Activated T-cell treated with anti-CD3 and anti-CD28 coated beads, Interleukin-2, amount 50 U/mL, for 72 hours (primary cell): ENCODE data around the gene DMAC2. TPM values are rescaled to one million over a fixed set of nuclear protein-coding genes. Genes with fewer than 3 reads are reported as not detected.
"Not testable (repeated sequence)": the region's sequence is repeated elsewhere in the genome, so short reads cannot be mapped to it uniquely, and the experiment has no call there.

ENCODE experiments used
- ATAC-seq, 2 donors: fragments of 150-1000 bp; cut with Tn5 transposase; replicated peaks in 1 of 2; 2 replicates each; pipeline ENCODE4 v1.10.0; 2021; ENCODE audit warnings: moderate library complexity in 2 of 2, mild to moderate bottlenecking in 1 of 2
- DNase-seq, 2 donors: peaks; one replicate each; pipeline ENCODE4 v3.0.0; 2021 to 2022; ENCODE audit warnings: mixed read lengths in 1 of 2
- H3K27ac Mint-ChIP-seq: one replicate; pipeline ENCODE4 v1.8.0; 2022; ENCODE audit warnings: mild to moderate bottlenecking, moderate library complexity, mixed read lengths
- H3K27me3 Mint-ChIP-seq: one replicate; pipeline ENCODE4 v1.8.0; 2022; ENCODE audit warnings: low read depth, mixed read lengths
- H3K36me3 Mint-ChIP-seq, 2 donors: one replicate each; pipeline ENCODE4 v1.8.0; 2022; ENCODE audit warnings: mixed read lengths in 2 of 2, mild to moderate bottlenecking in 1 of 2; ENCODE audit not compliant: insufficient read depth in 2 of 2
- H3K4me1 Mint-ChIP-seq: one replicate; pipeline ENCODE4 v1.8.0; 2022; ENCODE audit warnings: low read depth, mixed read lengths
- H3K4me3 Mint-ChIP-seq, 2 donors: one replicate each; pipeline ENCODE4 v1.8.0; 2022; ENCODE audit warnings: mild to moderate bottlenecking in 2 of 2, mixed read lengths in 2 of 2, moderate library complexity in 2 of 2
- H3K9me3 Mint-ChIP-seq, 2 donors: one replicate each; pipeline ENCODE4 v1.8.0; 2022; ENCODE audit warnings: mixed read lengths in 2 of 2
- total RNA-seq, 2 donors: library from RNA; stranded (reverse); gene quantifications; one replicate each; pipeline ENCODE4 v1.2.3, GENCODE V29; 2022

The DMAC2 gene
- total RNA-seq, result 10 to 100 TPM; 59.9 to 66.6 TPM

- ATAC-seq (peak; percentile 97), DNase-seq (peak; percentile 93 to 97)
- Mint-ChIP-seq H3K27ac (no peak within 1 kb of the TSS), H3K4me1 (peaks cover 18% of the 10 kb centered on the region), H3K36me3 (peaks cover 0 to 3% of the 10 kb centered on the region in 2 donors), H3K9me3 (no peaks in the 10 kb centered on the region), H3K4me3 (no peak within 1 kb of the TSS), H3K27me3 (no peaks in the 10 kb centered on the region)
These were observed at the start of gene DMAC2 for GRCh38 chr19:41439441-41440222. DMAC2 (minus strand) TSS chr19:41439912; CDS start chr19:41439899, 13 bp downstream.

GRCh38 chr19:41486953-41487352, 47.2 kb upstream of the DMAC2 start:
- not testable (repeated sequence) for H3K4me3 Mint-ChIP-seq, H3K27ac Mint-ChIP-seq, H3K9me3 Mint-ChIP-seq, H3K4me1 Mint-ChIP-seq, ATAC-seq, DNase-seq, H3K36me3 Mint-ChIP-seq
- H3K27me3 Mint-ChIP-seq, result peaks cover 46% of the 10 kb centered on the region

- no peak overlapping the region for H3K27ac Mint-ChIP-seq
- H3K4me1 Mint-ChIP-seq, result no peaks in the 10 kb centered on the region
- H3K27me3 Mint-ChIP-seq, result peaks cover 52% of the 10 kb centered on the region
- DNase-seq (no peak), ATAC-seq (no peak)
- H3K9me3 Mint-ChIP-seq, result peaks cover 2 to 3% of the 10 kb centered on the region in 2 donors
- H3K36me3 Mint-ChIP-seq, result peaks cover 2% of the 10 kb centered on the region in 2 donors
- H3K4me3 Mint-ChIP-seq, result no peak overlapping the region
These were observed 45.1 kb upstream of the DMAC2 start for GRCh38 chr19:41484822-41485221.

GRCh38 chr19:41480336-41480735, 40.6 kb upstream of the DMAC2 start:
- peaks cover 45% of the 10 kb centered on the region for H3K27me3 Mint-ChIP-seq
- no peaks in the 10 kb centered on the region for H3K9me3 Mint-ChIP-seq
- H3K4me3 Mint-ChIP-seq, result no peak overlapping the region
- H3K27ac Mint-ChIP-seq, result no peak overlapping the region
- ATAC-seq (no peak), DNase-seq (no peak)
- H3K4me1 Mint-ChIP-seq, result no peaks in the 10 kb centered on the region
- H3K36me3 Mint-ChIP-seq, result no peaks in the 10 kb centered on the region

GRCh38 chr19:41479757-41480191, 40.1 kb upstream of the DMAC2 start:
- no peak for ATAC-seq
- H3K36me3 Mint-ChIP-seq, result no peaks in the 10 kb centered on the region

GRCh38 chr19:41478875-41479756, 39.4 kb upstream of the DMAC2 start:
- H3K9me3 Mint-ChIP-seq, result no peaks in the 10 kb centered on the region
- no peak for ATAC-seq
- H3K27ac Mint-ChIP-seq, result no peak overlapping the region
- peaks cover 41% of the 10 kb centered on the region for H3K27me3 Mint-ChIP-seq
- H3K4me3 Mint-ChIP-seq, result no peak overlapping the region
- no peaks in the 10 kb centered on the region for H3K36me3 Mint-ChIP-seq
- DNase-seq, result no peak
- no peaks in the 10 kb centered on the region for H3K4me1 Mint-ChIP-seq

More at GRCh38 chr19:41479757-41480191, 40.1 kb upstream of the DMAC2 start:
- peaks cover 45% of the 10 kb centered on the region for H3K27me3 Mint-ChIP-seq
- H3K4me3 Mint-ChIP-seq, result no peak overlapping the region
- H3K4me1 Mint-ChIP-seq, result no peaks in the 10 kb centered on the region
- no peaks in the 10 kb centered on the region for H3K9me3 Mint-ChIP-seq
- DNase-seq, result no peak
- no peak overlapping the region for H3K27ac Mint-ChIP-seq

GRCh38 chr19:41478171-41478570, 38.5 kb upstream of the DMAC2 start:
- DNase-seq, result no peak
- Mint-ChIP-seq H3K9me3 (no peaks in the 10 kb centered on the region), H3K36me3 (no peaks in the 10 kb centered on the region), H3K27me3 (peaks cover 37% of the 10 kb centered on the region), H3K27ac (no peak overlapping the region), H3K4me3 (no peak overlapping the region), H3K4me1 (no peaks in the 10 kb centered on the region)
- ATAC-seq, result no peak

- H3K4me1 Mint-ChIP-seq, result no peaks in the 10 kb centered on the region
- ATAC-seq (no peak), DNase-seq (no peak)
- no peaks in the 10 kb centered on the region for H3K36me3 Mint-ChIP-seq
- H3K27me3 Mint-ChIP-seq, result peaks cover 48% of the 10 kb centered on the region
- no peak overlapping the region for H3K4me3 Mint-ChIP-seq
- no peak overlapping the region for H3K27ac Mint-ChIP-seq
- H3K9me3 Mint-ChIP-seq, result no peaks in the 10 kb centered on the region
These were observed 36.9 kb upstream of the DMAC2 start for GRCh38 chr19:41476583-41476982.

GRCh38 chr19:41463257-41464256, 23.8 kb upstream of the DMAC2 start:
- not testable (repeated sequence) for H3K4me1 Mint-ChIP-seq, H3K27ac Mint-ChIP-seq, DNase-seq, H3K9me3 Mint-ChIP-seq, H3K36me3 Mint-ChIP-seq
- H3K4me3 Mint-ChIP-seq, result peak overlapping the region; percentile 36 to 47
- peaks cover 31% of the 10 kb centered on the region for H3K27me3 Mint-ChIP-seq
- peak in 1 of 2 donors; percentile 36 for ATAC-seq

- Mint-ChIP-seq H3K4me1 (peaks cover 15% of the 10 kb centered on the region), H3K27ac (no peak overlapping the region), H3K36me3 (no peaks in the 10 kb centered on the region), H3K27me3 (peaks cover 21% of the 10 kb centered on the region), H3K9me3 (no peaks in the 10 kb centered on the region), H3K4me3 (no peak overlapping the region)
- ATAC-seq (no peak), DNase-seq (no peak)
These were observed 22.8 kb upstream of the DMAC2 start for GRCh38 chr19:41462497-41462896.

GRCh38 chr19:41457241-41457640, 17.5 kb upstream of the DMAC2 start:
- Mint-ChIP-seq H3K36me3 (no peaks in the 10 kb centered on the region), H3K27me3 (no peaks in the 10 kb centered on the region), H3K4me3 (peak overlapping the region in 1 of 2 donors; percentile 5), H3K9me3 (no peaks in the 10 kb centered on the region), H3K4me1 (peaks cover 27% of the 10 kb centered on the region), H3K27ac (peak overlapping the region; percentile 0)
- peak; percentile 95 to 96 for ATAC-seq
- peak in 1 of 2 donors; percentile 8 for DNase-seq

GRCh38 chr19:41456342-41456918, 16.7 kb upstream of the DMAC2 start:
- Mint-ChIP-seq H3K27me3 (no peaks in the 10 kb centered on the region), H3K4me1 (peaks cover 27% of the 10 kb centered on the region), H3K9me3 (no peaks in the 10 kb centered on the region), H3K4me3 (no peak overlapping the region), H3K36me3 (no peaks in the 10 kb centered on the region), H3K27ac (peak overlapping the region; percentile 3)
- ATAC-seq, result no peak
- no peak for DNase-seq
